Breast epithelium (tissue), 3 donors: ENCODE results near the gene CYTH3.

Source experiments
- POLR2A ChIP-seq: fragments of 450-650 bp; IDR thresholded peaks from one replicate; pipeline ENCODE4 v1.6.1; 2016; ENCODE audit warnings: antibody characterized with exemption, mild to moderate bottlenecking, moderate library complexity
- TF ChIP-seq, protein P1 (sequence below), 3 donors: fragments of 450-650 bp; IDR thresholded peaks; one replicate each; pipeline ENCODE4 v1.5.1; 2016 to 2017; ENCODE audit warnings: antibody characterized with exemption in 3 of 3, mild to moderate bottlenecking in 3 of 3, moderate library complexity in 3 of 3

DNA sequence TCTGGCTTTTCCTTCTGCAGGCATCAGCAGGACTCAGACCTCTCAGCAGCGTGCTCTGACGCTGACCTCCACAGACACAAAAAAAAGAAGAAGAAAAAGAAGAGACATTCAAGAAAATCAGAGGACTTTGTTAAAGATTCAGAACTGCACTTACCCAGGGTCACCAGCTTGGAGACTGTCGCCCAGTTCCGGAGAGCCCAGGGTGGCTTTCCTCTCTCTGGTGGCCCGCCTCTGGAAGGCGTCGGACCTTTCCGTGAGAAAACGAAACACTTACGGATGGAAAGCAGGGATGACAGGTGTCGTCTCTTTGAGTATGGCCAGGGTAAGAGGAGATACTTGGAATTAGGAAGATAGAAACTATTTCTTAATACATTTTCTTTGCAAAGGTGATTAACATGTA is 115.7 kb downstream of the CYTH3 start:
- TF ChIP-seq, protein P1, sequence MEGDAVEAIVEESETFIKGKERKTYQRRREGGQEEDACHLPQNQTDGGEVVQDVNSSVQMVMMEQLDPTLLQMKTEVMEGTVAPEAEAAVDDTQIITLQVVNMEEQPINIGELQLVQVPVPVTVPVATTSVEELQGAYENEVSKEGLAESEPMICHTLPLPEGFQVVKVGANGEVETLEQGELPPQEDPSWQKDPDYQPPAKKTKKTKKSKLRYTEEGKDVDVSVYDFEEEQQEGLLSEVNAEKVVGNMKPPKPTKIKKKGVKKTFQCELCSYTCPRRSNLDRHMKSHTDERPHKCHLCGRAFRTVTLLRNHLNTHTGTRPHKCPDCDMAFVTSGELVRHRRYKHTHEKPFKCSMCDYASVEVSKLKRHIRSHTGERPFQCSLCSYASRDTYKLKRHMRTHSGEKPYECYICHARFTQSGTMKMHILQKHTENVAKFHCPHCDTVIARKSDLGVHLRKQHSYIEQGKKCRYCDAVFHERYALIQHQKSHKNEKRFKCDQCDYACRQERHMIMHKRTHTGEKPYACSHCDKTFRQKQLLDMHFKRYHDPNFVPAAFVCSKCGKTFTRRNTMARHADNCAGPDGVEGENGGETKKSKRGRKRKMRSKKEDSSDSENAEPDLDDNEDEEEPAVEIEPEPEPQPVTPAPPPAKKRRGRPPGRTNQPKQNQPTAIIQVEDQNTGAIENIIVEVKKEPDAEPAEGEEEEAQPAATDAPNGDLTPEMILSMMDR (IDR thresholded peaks at IDR 0.05): no peak
- no peak for TF ChIP-seq POLR2A
